ENCODE measurements around the gene COLEC12. TPM values are rescaled to one million over a fixed set of nuclear protein-coding genes. Genes with fewer than 3 reads are reported as not detected.

The COLEC12 gene
- total and polyA plus RNA-seq, 2 donors (not counting 3 experiments of a cell fraction or from before 2014, with no cell fraction given) = 8.0 to 17.1 TPM

GRCh38 chr18:297936-298335 is 202.6 kb downstream of the COLEC12 start:
- no peaks in the 10 kb centered on the region for H3K9me1 ChIP-seq (replicated peaks; ENCODE audit: control insufficient read depth, extremely low read depth, insufficient read depth, low read length)
- H3K4me3 ChIP-seq (replicated peaks in 1 of 3; ENCODE audit: insufficient read depth in 1 of 3, low read depth in 1 of 3, low read length in 3 of 3) = no peak overlapping the region
- H3K4me1 ChIP-seq (ENCODE audit: control insufficient read depth, extremely low read depth, insufficient read depth, low read length) = peaks cover 17% of the 10 kb centered on the region
- no peak for FAIRE-seq
- BruUV-seq (replicated peaks) = no TSS peak
- no peak overlapping the region for H3K9ac ChIP-seq (replicated peaks; ENCODE audit: extremely low read depth, insufficient read depth, low read length)
- no peaks in the 10 kb centered on the region for H3K27me3 ChIP-seq (ENCODE audit: control insufficient read depth in 2 of 2, insufficient read depth in 2 of 2, low read length in 2 of 2)
- intact Hi-C loops (cut with micrococcal nuclease) = no loop called here
- H3K4me2 ChIP-seq (ENCODE audit: insufficient read depth, low read length) = no peak overlapping the region
- H4K20me1 ChIP-seq (replicated peaks; ENCODE audit: control insufficient read depth, extremely low read depth, insufficient read depth, low read length) = no peaks in the 10 kb centered on the region
- POLR2A ChIA-PET = no interaction called here
- no peaks in the 10 kb centered on the region for H3K9me3 ChIP-seq (replicated peaks; ENCODE audit: control insufficient read depth, insufficient read depth, low read length)
- TF ChIP-seq MYC (IDR thresholded peaks at IDR 0.05; ENCODE audit: low read depth, low read length) (no peak), POLR2A (IDR thresholded peaks at IDR 0.05; ENCODE audit: low read depth, low read length) (no peak), POLR2AphosphoS5 (IDR thresholded peaks at IDR 0.05; ENCODE audit: insufficient read depth, low read depth, low read length) (no peak), FOS (IDR thresholded peaks at IDR 0.05; ENCODE audit: borderline replicate concordance, insufficient read depth, low read length) (no peak), EZH2 (IDR thresholded peaks at IDR 0.05; ENCODE audit: borderline replicate concordance, low read depth, low read length, severe bottlenecking) (no peak), JUN (IDR thresholded peaks at IDR 0.05; ENCODE audit: borderline replicate concordance, insufficient read depth, insufficient read length, low read depth) (no peak), GATA2 (IDR thresholded peaks at IDR 0.05; ENCODE audit: insufficient read depth, insufficient read length, low read depth, low read length) (no peak)
- TF ChIP-seq, protein P1, sequence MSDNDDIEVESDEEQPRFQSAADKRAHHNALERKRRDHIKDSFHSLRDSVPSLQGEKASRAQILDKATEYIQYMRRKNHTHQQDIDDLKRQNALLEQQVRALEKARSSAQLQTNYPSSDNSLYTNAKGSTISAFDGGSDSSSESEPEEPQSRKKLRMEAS (IDR thresholded peaks at IDR 0.05; ENCODE audit: insufficient read depth, insufficient read length) = no peak
- TF ChIP-seq, protein P2, sequence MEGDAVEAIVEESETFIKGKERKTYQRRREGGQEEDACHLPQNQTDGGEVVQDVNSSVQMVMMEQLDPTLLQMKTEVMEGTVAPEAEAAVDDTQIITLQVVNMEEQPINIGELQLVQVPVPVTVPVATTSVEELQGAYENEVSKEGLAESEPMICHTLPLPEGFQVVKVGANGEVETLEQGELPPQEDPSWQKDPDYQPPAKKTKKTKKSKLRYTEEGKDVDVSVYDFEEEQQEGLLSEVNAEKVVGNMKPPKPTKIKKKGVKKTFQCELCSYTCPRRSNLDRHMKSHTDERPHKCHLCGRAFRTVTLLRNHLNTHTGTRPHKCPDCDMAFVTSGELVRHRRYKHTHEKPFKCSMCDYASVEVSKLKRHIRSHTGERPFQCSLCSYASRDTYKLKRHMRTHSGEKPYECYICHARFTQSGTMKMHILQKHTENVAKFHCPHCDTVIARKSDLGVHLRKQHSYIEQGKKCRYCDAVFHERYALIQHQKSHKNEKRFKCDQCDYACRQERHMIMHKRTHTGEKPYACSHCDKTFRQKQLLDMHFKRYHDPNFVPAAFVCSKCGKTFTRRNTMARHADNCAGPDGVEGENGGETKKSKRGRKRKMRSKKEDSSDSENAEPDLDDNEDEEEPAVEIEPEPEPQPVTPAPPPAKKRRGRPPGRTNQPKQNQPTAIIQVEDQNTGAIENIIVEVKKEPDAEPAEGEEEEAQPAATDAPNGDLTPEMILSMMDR (IDR thresholded peaks at IDR 0.05; ENCODE audit: extremely low read depth in 1 of 2, insufficient read depth in 1 of 2, low read depth in 1 of 2, low read length in 2 of 2) = no peak
- H3K27ac ChIP-seq (ENCODE audit: insufficient read depth, low read depth, low read length) = no peak overlapping the region
- dilution Hi-C loops (cut with MboI; ENCODE audit: extremely low pct_ligation_motif_present, low sequenced_read_pairs) = no loop called here
- no peak for DNase-seq (ENCODE audit: low read depth, low spot score)
- H3K79me2 ChIP-seq (ENCODE audit: control insufficient read depth, insufficient read depth, low read length) = no peaks in the 10 kb centered on the region
- H3K36me3 ChIP-seq (ENCODE audit: control insufficient read depth in 2 of 2, extremely low read depth in 1 of 2, insufficient read depth in 2 of 2, low read length in 2 of 2) = no peaks in the 10 kb centered on the region
- H2AFZ ChIP-seq (ENCODE audit: low read depth, low read length) = no peak overlapping the region
- CTCF ChIA-PET = interaction anchor here (1.1 kb wide), 2 partner anchors 187 to 329 kb away, joined by 3 read pairs; no protein-coding TSS in a partner anchor
